ENCODE data around the gene GLIPR2.

- TF ChIP-seq POLR2A (IDR thresholded peaks at IDR 0.05) (no peak), CTCF (IDR thresholded peaks at IDR 0.05) (no peak)
Observed at GRCh38 chr9:36158917-36159316, 22.4 kb downstream of the GLIPR2 start.
